Endothelial cell (in vitro differentiated cells): ENCODE results near the gene NDFIP1. TPM values are rescaled to one million over a fixed set of nuclear protein-coding genes. Genes with fewer than 3 reads are reported as not detected.

Experiments used
- DNase-seq: peaks from one replicate; pipeline ENCODE4 v3.0.0; 2021; ENCODE audit warnings: low spot score
- H3K27ac Mint-ChIP-seq: one replicate; pipeline ENCODE4 v1.8.0; 2021; ENCODE audit warnings: mixed read lengths, inconsistent platforms; ENCODE audit not compliant: unreplicated experiment
- H3K27me3 Mint-ChIP-seq: one replicate; pipeline ENCODE4 v1.8.0; 2021; ENCODE audit warnings: mild to moderate bottlenecking, moderate library complexity, mixed read lengths, inconsistent platforms; ENCODE audit not compliant: unreplicated experiment
- H3K36me3 Mint-ChIP-seq: one replicate; pipeline ENCODE4 v1.8.0; 2021; ENCODE audit warnings: mild to moderate bottlenecking, low read depth, mixed read lengths, inconsistent platforms; ENCODE audit not compliant: unreplicated experiment
- H3K4me1 Mint-ChIP-seq: one replicate; pipeline ENCODE4 v1.8.0; 2021; ENCODE audit warnings: mild to moderate bottlenecking, mixed read lengths, inconsistent platforms; ENCODE audit not compliant: unreplicated experiment
- H3K4me3 Mint-ChIP-seq: one replicate; pipeline ENCODE4 v1.8.0; 2021; ENCODE audit warnings: mild to moderate bottlenecking, mixed read lengths, inconsistent platforms; ENCODE audit not compliant: unreplicated experiment
- H3K9me3 Mint-ChIP-seq: one replicate; pipeline ENCODE4 v1.8.0; 2021; ENCODE audit warnings: mixed read lengths, inconsistent platforms; ENCODE audit not compliant: unreplicated experiment
- total RNA-seq: library from RNA; stranded (reverse); fragmentation: NEBNext Ultra II Directional; extraction: Animal tissue kit (Norgen Biotek cat#: 25700); gene quantifications from one replicate; pipeline ENCODE4 v1.2.1, GENCODE V29; 2021; ENCODE audit not compliant: unreplicated experiment
- TF ChIP-seq, protein P1 (sequence below): fragments of 200-600 bp; sonication (generic); IDR thresholded peaks from one replicate; pipeline ENCODE4 v1.5.0; 2021; ENCODE audit warnings: antibody characterized with exemption; ENCODE audit not compliant: unreplicated experiment

The NDFIP1 gene
- total RNA-seq, 1 donor from 2014 or later = 34.8 TPM

DNA sequence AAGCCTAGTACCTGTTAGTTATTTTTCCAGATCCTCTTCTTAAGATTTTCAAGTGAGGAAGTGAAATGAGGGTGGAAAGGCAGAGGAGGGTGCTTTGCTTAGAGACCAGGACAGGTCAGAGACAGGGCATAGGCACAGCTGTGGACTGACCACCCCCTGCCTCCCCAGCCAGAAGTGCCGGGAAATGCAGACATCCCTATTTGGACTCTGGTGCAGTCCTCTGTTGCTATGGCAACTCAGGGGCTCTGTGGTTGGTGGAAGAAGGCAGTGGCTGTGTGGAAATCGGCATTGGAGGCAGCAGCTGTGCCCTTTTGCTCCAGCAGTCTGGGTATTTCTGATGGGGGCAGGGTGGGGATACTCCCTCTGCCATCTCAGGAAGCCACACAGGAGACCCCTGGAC lies 43.3 kb upstream of the NDFIP1 start:
- H3K36me3 Mint-ChIP-seq = no peaks in the 10 kb centered on the region
- DNase-seq = peak; percentile 31
- no peaks in the 10 kb centered on the region for H3K9me3 Mint-ChIP-seq
- peaks cover 11% of the 10 kb centered on the region for H3K4me1 Mint-ChIP-seq
- H3K4me3 Mint-ChIP-seq = no peak overlapping the region
- TF ChIP-seq, protein P1, sequence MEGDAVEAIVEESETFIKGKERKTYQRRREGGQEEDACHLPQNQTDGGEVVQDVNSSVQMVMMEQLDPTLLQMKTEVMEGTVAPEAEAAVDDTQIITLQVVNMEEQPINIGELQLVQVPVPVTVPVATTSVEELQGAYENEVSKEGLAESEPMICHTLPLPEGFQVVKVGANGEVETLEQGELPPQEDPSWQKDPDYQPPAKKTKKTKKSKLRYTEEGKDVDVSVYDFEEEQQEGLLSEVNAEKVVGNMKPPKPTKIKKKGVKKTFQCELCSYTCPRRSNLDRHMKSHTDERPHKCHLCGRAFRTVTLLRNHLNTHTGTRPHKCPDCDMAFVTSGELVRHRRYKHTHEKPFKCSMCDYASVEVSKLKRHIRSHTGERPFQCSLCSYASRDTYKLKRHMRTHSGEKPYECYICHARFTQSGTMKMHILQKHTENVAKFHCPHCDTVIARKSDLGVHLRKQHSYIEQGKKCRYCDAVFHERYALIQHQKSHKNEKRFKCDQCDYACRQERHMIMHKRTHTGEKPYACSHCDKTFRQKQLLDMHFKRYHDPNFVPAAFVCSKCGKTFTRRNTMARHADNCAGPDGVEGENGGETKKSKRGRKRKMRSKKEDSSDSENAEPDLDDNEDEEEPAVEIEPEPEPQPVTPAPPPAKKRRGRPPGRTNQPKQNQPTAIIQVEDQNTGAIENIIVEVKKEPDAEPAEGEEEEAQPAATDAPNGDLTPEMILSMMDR = no peak
- no peak overlapping the region for H3K27ac Mint-ChIP-seq
- peaks cover 10% of the 10 kb centered on the region for H3K27me3 Mint-ChIP-seq

DNA sequence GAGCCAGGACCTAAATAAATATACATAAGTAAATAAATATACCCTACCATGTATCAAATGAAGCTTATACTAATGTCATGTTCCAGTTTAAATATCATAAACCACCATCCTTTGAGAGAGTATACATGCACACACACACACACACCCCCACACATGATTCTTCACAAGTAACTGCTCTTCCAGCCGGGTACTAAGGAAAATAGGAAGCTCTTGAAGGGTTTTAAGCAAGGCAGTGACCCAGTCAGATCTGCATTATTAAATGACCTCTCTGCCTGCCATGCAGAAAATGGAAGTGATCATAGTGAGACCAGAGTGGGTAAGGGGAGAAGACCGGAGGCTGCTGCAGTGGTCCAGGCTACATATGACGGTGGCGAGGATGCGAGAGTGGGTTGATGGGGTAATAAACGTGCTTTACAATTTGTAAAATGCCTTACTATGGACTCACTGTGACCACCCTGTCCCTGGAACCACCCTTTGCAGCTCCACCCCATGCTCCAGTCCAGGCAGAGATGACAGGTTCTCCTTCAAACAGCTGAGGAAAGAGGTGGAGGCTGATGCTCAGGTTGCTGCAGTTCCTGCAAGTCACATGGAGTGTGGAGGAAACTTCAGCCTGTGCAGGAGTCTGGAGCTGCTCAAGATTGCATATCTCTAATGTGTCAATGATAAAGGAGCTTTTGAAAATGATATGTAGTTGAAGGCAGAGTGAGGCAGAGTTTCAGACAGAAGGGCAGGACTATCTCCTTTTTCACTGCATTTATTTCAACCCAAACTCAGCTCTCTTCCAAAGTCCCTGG lies 38.8 kb upstream of the NDFIP1 start:
- no peak overlapping the region for H3K4me3 Mint-ChIP-seq
- peaks cover 4% of the 10 kb centered on the region for H3K4me1 Mint-ChIP-seq
- peaks cover 4% of the 10 kb centered on the region for H3K9me3 Mint-ChIP-seq
- H3K36me3 Mint-ChIP-seq = no peaks in the 10 kb centered on the region
- TF ChIP-seq, protein P1 = no peak
- DNase-seq = no peak
- H3K27me3 Mint-ChIP-seq = peaks cover 8% of the 10 kb centered on the region
- H3K27ac Mint-ChIP-seq = no peak overlapping the region

DNA sequence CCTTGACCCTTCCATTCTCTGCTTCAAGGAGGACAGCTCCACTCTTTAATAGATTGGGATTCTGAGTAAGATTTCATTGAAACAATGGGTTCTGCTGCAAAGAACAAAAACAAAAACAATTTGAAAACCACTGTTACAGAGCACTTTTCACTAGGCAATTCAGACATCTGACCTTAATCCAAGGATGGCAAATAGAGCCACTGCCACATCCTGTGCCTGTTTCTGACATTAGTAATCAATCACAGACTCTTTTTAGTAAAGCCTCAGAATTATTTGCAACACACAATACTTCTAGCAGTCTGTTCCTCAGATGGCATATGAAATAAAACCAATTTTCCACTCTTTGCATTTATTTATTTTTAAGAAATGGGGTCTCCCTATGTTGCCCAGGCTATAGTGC lies 37.8 kb upstream of the NDFIP1 start:
- Mint-ChIP-seq H3K9me3 (peaks cover 4% of the 10 kb centered on the region), H3K27ac (no peak overlapping the region), H3K4me3 (no peak overlapping the region), H3K4me1 (peaks cover 2% of the 10 kb centered on the region), H3K36me3 (no peaks in the 10 kb centered on the region), H3K27me3 (peaks cover 8% of the 10 kb centered on the region)
- DNase-seq = no peak
- TF ChIP-seq, protein P1 = no peak

DNA sequence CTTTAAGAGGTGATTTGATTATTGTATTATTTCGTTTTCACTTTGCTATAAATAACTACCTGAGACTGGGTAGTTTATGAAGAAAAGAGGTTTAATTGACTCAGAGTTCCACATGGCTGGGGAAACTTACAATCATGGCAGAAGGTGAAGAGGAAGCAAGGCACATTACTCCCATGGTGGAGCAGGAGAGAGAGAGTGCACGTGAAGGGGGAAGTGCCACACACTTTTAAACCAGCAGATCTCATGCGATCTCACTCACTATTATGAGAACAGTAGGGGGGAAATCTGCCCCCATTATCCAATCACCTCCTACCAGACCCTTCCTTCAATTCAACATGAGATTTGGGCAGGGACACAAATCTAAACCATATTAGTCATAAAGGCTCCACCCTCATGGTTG lies 36.1 kb upstream of the NDFIP1 start:
- TF ChIP-seq, protein P1 = no peak
- Mint-ChIP-seq H3K9me3 (peaks cover 4% of the 10 kb centered on the region), H3K4me3 (no peak overlapping the region), H3K4me1 (no peaks in the 10 kb centered on the region), H3K27me3 (peaks cover 6% of the 10 kb centered on the region), H3K36me3 (no peaks in the 10 kb centered on the region), H3K27ac (no peak overlapping the region)
- no peak for DNase-seq

DNA sequence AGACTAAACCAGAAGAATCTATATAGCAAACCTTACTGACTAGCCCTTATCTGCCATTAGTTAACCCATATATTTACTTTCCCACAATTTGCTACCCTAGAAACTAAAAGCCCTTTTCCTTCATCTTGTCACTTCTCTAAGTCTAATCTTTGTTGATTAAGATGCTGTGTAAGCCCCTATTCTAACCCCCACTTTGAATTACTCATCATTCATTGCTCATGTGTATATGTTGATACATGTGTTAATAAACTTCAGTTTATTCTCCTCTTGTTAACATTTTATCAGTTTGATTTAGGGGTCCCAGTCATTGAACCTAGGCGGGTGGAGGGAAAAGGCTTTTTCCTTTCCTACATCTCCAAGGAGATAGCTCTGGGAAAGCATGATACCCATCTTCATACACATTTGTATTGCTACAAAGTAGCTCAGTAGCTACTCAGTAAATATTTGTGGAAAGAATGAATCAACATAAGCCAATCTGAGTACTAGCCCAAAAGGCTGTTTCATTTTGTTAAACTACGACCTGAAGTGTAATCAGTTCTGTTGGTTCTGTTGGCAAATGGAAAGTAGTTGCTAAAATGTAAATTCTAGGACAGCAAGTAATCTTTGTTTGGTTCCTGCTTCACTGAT lies 35.1 kb upstream of the NDFIP1 start:
- Mint-ChIP-seq H3K4me1 (no peaks in the 10 kb centered on the region), H3K9me3 (peaks cover 4% of the 10 kb centered on the region), H3K27ac (no peak overlapping the region), H3K4me3 (no peak overlapping the region), H3K36me3 (no peaks in the 10 kb centered on the region), H3K27me3 (peaks cover 3% of the 10 kb centered on the region)
- TF ChIP-seq, protein P1 = no peak
- no peak for DNase-seq
